ENCODE data around the gene SLC51B.
"Not testable (repeated sequence)": the region's sequence is repeated elsewhere in the genome, so short reads cannot be mapped to it uniquely, and the experiment has no call there.

Gene SLC51B

GRCh38 chr15:65041787-65042186, 3.4 kb upstream of the SLC51B start:
- DNase-seq (ENCODE audit: low read depth) = no peak

GRCh38 chr15:65042776-65043327, 2.3 kb upstream of the SLC51B start:
- no peak for DNase-seq (ENCODE audit: low read depth)

- not testable (repeated sequence) for DNase-seq (ENCODE audit: low read depth)
Measured at GRCh38 chr15:65044218-65044617, 969 bp upstream of the SLC51B start.

- DNase-seq (ENCODE audit: low read depth) = no peak
Measured at GRCh38 chr15:65048241-65048640, 3.1 kb downstream of the SLC51B start.

GRCh38 chr15:65049418-65049840, 4.2 kb downstream of the SLC51B start:
- DNase-seq (ENCODE audit: low read depth) = peak; percentile 81

GRCh38 chr15:65050270-65050669, 5.1 kb downstream of the SLC51B start:
- DNase-seq (ENCODE audit: low read depth) = no peak

- DNase-seq (ENCODE audit: low read depth) = no peak
Measured at GRCh38 chr15:65051266-65051665, 6.1 kb downstream of the SLC51B start.

GRCh38 chr15:65052956-65053355, 7.8 kb downstream of the SLC51B start:
- DNase-seq (ENCODE audit: low read depth) = no peak

- peak; percentile 22 for DNase-seq (ENCODE audit: low read depth)
Measured at GRCh38 chr15:65054333-65055200, 9.4 kb downstream of the SLC51B start.

- DNase-seq (ENCODE audit: low read depth) = no peak
Measured at GRCh38 chr15:65055201-65055870, 10.1 kb downstream of the SLC51B start.

GRCh38 chr15:65056106-65056505, 10.9 kb downstream of the SLC51B start:
- no peak for DNase-seq (ENCODE audit: low read depth)

- DNase-seq (ENCODE audit: low read depth) = no peak
Measured at GRCh38 chr15:65056868-65057548, 11.8 kb downstream of the SLC51B start.

- no peak for DNase-seq (ENCODE audit: low read depth)
Measured at GRCh38 chr15:65057549-65057940, 12.4 kb downstream of the SLC51B start.

- no peak for DNase-seq (ENCODE audit: low read depth)
Measured at GRCh38 chr15:65058394-65059368, 13.5 kb downstream of the SLC51B start.

- no peak for DNase-seq (ENCODE audit: low read depth)
Measured at GRCh38 chr15:65059369-65059750, 14.2 kb downstream of the SLC51B start.

- no peak for DNase-seq (ENCODE audit: low read depth)
Measured at GRCh38 chr15:65059931-65060596, 14.9 kb downstream of the SLC51B start.

- no peak for DNase-seq (ENCODE audit: low read depth)
Measured at GRCh38 chr15:65060641-65061397, 15.6 kb downstream of the SLC51B start.

GRCh38 chr15:65062061-65062460, 16.9 kb downstream of the SLC51B start:
- no peak for DNase-seq (ENCODE audit: low read depth)

GRCh38 chr15:65062726-65063125, 17.5 kb downstream of the SLC51B start:
- DNase-seq (ENCODE audit: low read depth) = no peak
